CD4-positive, alpha-beta T cell treated with Interleukin-21 for 1 hour (primary cell): Measurements from ENCODE around the gene AJAP1.

Experiments
- DNase-seq: peaks from one replicate; pipeline ENCODE4 v3.0.0-alpha.2; 2020

Gene AJAP1

GRCh38 chr1:4743978-4744750, 89.8 kb downstream of the AJAP1 start:
- DNase-seq = no peak

- DNase-seq = no peak
These were observed 91.2 kb downstream of the AJAP1 start for GRCh38 chr1:4745560-4745959.

GRCh38 chr1:4749406-4749805, 95.0 kb downstream of the AJAP1 start:
- DNase-seq = no peak

GRCh38 chr1:4750177-4750576, 95.8 kb downstream of the AJAP1 start:
- DNase-seq = no peak

- no peak for DNase-seq
These were observed 97.7 kb downstream of the AJAP1 start for GRCh38 chr1:4752059-4752458.

GRCh38 chr1:4754816-4755215, 100.4 kb downstream of the AJAP1 start:
- DNase-seq = no peak

GRCh38 chr1:4755301-4755845, 101.0 kb downstream of the AJAP1 start:
- no peak for DNase-seq

- DNase-seq = no peak
These were observed 101.6 kb downstream of the AJAP1 start for GRCh38 chr1:4755864-4756504.

GRCh38 chr1:4756851-4757580, 102.6 kb downstream of the AJAP1 start:
- DNase-seq = no peak

- no peak for DNase-seq
These were observed 105.3 kb downstream of the AJAP1 start for GRCh38 chr1:4759671-4760070.

- DNase-seq = no peak
These were observed 105.7 kb downstream of the AJAP1 start for GRCh38 chr1:4760088-4760487.

GRCh38 chr1:4761324-4761723, 106.9 kb downstream of the AJAP1 start:
- no peak for DNase-seq

GRCh38 chr1:4762146-4762545, 107.7 kb downstream of the AJAP1 start:
- DNase-seq = no peak

- no peak for DNase-seq
These were observed 112.9 kb downstream of the AJAP1 start for GRCh38 chr1:4767308-4767707.

GRCh38 chr1:4768553-4768952, 114.1 kb downstream of the AJAP1 start:
- no peak for DNase-seq

- DNase-seq = no peak
These were observed 115.3 kb downstream of the AJAP1 start for GRCh38 chr1:4769516-4770280.

- no peak for DNase-seq
These were observed 116.3 kb downstream of the AJAP1 start for GRCh38 chr1:4770713-4771112.

GRCh38 chr1:4771267-4771666, 116.9 kb downstream of the AJAP1 start:
- DNase-seq = no peak

GRCh38 chr1:4771721-4772120, 117.3 kb downstream of the AJAP1 start:
- no peak for DNase-seq

- DNase-seq = no peak
These were observed 118.0 kb downstream of the AJAP1 start for GRCh38 chr1:4772294-4773010.

- no peak for DNase-seq
These were observed 118.8 kb downstream of the AJAP1 start for GRCh38 chr1:4773226-4773625.

- no peak for DNase-seq
These were observed 121.1 kb downstream of the AJAP1 start for GRCh38 chr1:4775506-4775905.
